Measurements from ENCODE around the gene BACH2.

DNA sequence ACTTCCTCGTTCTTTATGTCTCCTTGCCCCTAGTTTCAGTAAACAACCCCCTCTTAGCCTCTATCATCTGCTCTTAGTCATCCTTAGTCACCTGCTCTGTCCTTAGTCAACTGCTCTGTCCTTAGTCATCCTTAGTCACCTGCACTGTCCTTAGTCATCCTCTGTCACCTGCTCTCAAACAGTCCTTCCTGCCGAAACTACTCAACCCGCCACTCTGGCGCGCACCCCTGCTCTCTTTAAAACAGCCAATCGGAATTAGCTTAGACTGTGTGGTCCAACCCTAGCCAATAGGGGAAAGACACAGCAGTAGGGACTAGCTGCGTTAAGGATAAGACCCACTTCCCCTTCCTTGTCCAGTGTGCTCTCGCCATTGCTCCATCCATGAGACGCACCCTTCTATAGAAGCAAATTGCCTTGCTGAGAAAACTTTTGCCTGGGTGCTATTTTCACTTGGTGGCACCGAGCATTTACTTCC lies 73.9 kb downstream of the BACH2 start:
- TF ChIP-seq, protein P1, sequence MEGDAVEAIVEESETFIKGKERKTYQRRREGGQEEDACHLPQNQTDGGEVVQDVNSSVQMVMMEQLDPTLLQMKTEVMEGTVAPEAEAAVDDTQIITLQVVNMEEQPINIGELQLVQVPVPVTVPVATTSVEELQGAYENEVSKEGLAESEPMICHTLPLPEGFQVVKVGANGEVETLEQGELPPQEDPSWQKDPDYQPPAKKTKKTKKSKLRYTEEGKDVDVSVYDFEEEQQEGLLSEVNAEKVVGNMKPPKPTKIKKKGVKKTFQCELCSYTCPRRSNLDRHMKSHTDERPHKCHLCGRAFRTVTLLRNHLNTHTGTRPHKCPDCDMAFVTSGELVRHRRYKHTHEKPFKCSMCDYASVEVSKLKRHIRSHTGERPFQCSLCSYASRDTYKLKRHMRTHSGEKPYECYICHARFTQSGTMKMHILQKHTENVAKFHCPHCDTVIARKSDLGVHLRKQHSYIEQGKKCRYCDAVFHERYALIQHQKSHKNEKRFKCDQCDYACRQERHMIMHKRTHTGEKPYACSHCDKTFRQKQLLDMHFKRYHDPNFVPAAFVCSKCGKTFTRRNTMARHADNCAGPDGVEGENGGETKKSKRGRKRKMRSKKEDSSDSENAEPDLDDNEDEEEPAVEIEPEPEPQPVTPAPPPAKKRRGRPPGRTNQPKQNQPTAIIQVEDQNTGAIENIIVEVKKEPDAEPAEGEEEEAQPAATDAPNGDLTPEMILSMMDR (IDR thresholded peaks at IDR 0.05) = no peak
- no peak for TF ChIP-seq POLR2AphosphoS5 (IDR thresholded peaks at IDR 0.05; ENCODE audit: insufficient read depth in 1 of 2, low read depth in 1 of 2)
- no peak for TF ChIP-seq POLR2A (IDR thresholded peaks at IDR 0.05)
